GM21825 (cell line): ENCODE measurements around the gene PCK2.
"Not testable (repeated sequence)": the region's sequence is repeated elsewhere in the genome, so short reads cannot be mapped to it uniquely, and the experiment has no call there.

Source experiments
- ATAC-seq: cut with Tn5 transposase; IDR thresholded peaks from one replicate; pipeline ENCODE4 v1.9.1; 2021; ENCODE audit warnings: mild to moderate bottlenecking, moderate library complexity; ENCODE audit not compliant: unreplicated experiment

PCK2 gene

DNA sequence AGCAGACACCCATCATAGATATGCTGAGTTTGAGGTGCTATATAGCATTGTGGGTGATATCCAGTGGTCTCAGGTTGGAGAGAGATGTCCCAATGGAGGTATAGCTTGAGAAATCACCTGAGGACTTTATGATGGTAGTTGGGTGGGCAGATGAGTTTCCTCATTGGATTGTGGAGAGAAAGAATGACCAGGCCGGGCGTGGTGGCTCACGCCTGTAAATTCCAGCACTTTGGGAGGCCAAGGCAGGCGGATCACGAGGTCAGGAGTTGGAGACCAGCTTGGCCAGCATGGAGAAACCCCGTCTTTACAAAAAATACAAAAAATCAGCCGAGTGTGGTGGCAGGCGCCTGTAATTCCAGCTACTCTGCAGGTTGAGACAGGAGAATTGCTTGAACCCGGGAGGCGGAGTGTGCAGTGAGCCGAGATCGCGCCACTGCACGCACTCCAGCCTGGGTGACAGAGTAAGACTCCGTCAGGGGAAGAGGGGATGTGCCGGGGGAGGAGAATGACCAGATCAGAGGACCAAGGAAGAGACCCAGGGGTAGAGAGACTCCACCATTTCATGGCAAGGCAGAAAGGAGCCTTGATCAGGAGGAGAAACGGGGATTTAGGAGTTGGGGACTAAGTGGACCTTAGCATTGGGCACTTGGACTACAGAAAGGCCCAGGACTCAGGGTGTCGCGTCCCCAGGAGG is 757 bp upstream of the PCK2 start:
- ATAC-seq: no peak

DNA sequence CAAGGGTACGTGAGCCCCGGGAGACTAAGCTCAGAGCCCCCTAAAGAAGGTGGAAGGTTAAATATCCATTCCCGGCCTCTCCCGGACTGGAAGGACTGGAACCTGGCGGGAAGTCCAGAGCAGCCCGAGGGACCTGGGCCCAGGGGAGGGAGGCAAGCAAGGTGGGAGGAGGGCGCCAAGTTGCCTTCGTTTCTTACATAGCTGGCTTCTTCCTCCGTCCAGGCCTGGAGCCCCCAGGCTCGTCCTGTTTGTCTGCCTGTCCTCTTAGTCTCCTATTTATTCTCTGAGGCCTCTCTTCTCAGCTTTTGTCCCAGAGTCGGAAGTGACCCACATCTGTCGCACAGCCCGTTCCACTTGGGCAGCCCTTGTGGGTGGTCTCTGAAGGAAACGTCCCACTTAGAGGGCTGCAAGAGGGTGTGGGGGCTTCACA is 745 bp downstream of the PCK2 start:
- ATAC-seq: no peak

DNA sequence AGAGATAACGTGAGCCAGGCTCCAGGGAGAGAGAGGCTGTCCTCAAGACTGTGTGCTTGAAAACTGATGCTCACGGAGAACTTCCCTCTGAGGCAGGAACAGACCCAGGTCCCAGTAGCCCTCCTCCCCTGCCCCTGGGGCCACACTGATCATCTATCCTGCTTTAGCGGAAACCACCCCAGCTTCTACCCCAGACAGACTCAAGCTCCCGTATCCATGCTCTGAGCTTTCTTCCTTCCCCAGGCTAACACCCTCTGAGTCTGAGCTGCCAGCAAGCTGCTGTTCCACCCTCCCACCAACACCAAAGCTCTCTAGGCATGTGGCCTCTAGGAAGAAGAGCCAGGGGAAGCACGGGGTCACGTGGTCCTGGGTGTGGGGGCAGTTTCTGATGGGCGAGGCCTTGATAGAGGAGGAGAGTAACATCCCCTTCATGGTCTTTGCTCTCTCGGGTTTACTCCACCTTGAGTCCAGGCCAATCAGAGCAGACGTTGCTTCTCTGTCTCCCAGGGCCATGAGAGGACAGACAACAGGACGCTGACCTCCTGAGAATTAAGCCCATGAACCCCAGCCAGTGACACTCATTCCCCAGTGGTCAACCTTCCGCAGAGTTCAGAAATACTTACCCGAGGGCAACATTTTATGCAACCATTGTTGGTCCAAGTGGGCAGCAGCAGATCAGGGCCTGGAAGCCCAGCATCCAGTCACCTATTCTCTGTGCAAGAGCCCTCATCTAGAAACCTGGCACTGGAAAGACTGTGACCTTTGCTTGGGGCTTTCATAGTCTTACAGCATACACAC is 1.4 kb downstream of the PCK2 start:
- ATAC-seq: peak; percentile 71

DNA sequence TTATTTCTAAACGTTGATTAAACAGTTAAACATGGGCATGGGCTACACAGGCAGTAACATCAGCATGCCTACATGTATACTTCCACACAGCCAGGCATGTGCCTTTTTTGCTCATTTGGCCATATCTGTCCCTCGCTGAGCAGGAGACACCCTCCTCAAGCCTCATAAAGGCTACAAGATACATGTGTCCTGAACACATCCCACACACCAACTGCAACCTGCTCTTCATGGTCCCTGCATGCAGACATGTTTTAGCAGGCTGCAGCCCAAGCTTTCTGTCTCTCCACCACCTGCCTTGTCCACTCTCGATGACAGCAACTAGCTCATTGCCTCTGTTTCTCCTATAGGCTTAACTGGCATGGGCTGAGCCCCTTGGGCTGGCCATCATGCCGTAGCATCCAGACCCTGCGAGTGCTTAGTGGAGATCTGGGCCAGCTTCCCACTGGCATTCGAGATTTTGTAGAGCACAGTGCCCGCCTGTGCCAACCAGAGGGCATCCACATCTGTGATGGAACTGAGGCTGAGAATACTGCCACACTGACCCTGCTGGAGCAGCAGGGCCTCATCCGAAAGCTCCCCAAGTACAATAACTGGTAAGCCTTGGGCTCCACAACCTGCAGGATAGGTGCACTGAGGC is 2.6 kb downstream of the PCK2 start:
- ATAC-seq: no peak

DNA sequence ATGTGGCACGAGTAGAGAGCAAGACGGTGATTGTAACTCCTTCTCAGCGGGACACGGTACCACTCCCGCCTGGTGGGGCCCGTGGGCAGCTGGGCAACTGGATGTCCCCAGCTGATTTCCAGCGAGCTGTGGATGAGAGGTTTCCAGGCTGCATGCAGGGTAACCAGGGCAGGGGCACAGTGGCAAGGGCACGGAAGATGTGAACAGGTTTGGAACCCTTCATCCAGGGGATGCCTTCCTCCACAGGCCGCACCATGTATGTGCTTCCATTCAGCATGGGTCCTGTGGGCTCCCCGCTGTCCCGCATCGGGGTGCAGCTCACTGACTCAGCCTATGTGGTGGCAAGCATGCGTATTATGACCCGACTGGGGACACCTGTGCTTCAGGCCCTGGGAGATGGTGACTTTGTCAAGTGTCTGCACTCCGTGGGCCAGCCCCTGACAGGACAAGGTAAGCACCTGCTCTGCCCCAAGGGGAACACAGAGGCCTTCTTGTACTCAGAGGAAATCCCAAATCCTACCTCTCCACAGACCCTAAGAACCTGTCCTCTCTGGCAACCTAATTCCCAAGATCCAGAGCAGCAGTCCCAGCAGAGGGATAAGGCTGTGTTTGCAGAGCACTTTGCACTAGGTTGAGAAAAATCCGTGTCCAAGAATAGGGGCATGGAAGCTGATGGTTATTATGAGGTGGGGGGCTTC is 4.3 kb downstream of the PCK2 start:
- no peak for ATAC-seq

DNA sequence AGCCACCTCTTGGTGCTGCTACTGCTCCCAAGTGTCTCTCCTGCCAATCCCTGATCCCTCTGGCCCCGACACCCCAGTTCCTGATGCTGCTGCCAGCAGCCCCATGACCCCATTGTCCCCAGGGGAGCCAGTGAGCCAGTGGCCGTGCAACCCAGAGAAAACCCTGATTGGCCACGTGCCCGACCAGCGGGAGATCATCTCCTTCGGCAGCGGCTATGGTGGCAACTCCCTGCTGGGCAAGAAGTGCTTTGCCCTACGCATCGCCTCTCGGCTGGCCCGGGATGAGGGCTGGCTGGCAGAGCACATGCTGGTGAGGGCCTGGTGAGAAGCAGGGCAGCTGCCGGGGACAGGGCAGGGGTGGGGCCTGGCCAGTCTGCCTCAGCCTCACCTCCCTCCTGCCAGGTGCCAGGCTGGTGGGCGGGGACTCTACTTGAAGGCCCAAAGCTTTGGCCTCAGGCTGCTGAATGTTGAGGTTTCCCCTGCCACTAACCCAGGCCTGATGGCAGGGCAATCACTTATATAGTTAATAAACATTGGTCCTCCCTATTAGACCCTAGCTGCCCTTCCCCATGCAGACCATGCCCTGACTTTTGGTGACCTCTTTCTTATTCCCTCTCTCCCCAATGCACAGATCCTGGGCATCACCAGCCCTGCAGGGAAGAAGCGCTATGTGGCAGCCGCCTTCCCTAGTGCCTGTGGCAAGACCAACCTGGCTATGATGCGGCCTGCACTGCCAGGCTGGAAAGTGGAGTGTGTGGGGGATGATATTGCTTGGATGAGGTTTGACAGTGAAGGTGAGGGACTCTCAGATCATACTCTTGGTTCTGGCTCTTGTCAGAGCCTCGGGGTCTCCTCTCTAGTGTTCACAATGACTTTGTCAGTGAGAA is 5.1 kb downstream of the PCK2 start:
- ATAC-seq: no peak

DNA sequence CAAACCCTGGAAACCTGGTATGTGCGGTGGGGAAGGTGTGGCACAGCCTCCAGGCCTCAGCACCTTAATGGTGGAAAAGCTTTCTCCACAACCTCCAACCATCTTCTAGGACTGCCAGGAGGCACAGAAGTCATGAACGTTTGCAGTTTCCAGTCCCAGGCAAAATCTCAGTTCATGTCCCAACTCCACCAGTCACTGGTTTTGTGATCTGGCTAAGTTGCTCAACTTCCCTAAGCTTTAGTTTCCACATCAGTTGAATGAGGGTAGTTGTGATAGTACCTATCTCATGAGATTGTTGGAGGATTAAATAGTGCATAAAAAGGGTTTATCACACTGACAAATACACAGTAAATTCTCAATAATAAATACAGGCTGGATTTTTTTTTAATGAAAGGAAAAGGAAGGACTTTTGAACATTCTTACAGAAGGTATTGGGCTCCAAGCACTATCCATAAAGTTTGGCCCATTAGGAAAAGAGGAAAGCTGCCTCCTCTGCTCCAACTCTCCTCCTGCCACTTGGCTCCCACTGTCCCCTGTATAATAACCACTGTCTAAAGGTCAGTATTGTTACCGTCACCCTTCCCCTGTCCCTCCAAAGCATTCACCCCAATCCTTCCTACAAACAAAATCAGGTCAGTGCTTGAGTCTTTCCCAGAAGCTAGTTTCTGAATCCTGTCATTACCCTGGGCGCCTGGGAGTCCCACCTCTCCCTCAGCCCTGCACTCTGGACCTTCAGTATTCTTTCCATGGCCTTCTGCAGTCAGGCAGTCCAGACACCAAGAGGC is 6.3 kb downstream of the PCK2 start:
- ATAC-seq: no peak

DNA sequence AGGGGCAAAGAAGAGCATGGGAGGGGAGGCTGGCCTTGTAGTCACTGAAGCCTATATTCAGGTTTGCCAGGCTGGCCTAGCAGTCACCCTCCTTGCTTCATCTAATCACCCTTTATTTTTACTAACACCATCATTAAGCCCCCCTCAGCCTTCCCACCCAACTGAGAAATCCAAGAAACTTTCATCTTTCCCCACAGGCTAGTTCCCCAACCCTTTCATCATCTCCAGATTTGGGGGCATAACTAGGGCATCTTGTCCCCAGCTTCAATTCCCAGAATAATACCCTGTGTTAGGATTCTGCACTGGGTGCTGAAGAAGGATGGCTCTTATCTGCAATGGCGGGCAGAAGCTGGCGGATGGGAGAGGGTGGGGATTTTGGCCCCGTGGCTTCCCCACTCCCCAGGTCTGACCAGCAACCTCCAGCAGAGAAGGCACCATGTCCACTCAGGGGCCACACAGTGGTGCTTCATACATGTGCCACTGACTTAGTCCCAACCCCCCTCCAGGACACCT is 6.9 kb downstream of the PCK2 start:
- ATAC-seq: no peak

DNA sequence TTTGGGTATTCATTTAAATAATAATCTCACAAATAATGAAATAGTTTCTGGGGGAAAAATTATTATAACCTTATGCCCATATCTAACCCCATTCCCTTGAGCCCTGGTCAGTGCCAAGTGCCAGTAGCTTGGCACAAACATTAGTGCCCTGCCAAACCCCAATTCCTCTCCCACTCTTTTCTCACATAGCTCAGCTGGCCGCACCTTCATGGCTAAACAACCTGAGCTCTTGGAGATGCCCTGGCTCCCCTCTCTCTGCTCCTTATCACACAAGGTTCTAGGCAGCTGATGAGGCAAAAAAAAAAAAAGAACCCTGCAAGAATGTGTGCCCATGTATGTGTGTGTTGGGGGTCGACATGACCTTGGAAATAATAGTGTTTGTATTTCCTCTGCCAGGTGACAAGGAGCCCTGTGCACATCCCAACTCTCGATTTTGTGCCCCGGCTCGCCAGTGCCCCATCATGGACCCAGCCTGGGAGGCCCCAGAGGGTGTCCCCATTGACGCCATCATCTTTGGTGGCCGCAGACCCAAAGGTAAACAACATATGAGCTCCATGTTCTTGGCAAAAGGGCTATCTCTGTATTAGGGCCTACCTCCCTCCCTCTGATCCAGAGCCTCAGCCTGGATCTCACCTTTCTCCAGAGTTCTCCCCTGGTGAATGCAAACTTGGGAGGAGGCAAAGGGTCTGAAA is 8.4 kb downstream of the PCK2 start:
- no peak for ATAC-seq

DNA sequence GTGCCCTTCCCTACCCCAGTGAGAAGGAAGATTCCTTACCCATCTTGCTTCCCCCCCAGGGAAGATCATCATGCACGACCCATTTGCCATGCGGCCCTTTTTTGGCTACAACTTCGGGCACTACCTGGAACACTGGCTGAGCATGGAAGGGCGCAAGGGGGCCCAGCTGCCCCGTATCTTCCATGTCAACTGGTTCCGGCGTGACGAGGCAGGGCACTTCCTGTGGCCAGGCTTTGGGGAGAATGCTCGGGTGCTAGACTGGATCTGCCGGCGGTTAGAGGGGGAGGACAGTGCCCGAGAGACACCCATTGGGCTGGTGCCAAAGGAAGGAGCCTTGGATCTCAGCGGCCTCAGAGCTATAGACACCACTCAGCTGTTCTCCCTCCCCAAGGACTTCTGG is 9.3 kb downstream of the PCK2 start:
- no peak for ATAC-seq

DNA sequence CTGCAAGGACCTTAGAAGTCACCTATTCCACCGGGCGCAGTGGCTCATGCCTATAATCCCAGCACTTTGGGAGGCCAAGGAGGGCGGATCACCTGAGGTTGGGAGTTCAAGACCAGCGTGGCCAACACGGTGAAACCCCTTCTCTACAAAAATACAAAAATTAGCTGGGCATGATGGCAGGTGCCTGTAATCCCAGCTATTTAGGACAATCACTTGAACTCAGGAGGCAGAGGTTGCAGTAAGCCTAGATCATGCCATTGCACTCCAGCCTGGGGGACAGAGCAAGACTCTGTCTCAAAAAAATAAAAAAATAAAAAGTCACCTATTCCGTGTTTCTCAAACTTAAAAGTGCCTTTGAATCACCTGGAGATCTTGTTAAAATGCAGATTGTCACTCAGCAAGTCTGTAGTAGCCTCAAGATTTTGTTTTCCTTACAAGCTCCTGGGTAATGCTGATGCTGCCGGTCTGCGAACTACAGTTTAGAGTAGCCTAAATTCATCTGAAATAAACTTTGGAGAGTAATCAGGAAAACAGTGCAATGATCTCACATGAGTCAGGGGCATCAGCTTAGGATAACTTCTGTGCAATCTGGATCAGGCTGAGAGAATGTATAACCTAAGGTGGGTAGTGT is 11.6 kb downstream of the PCK2 start:
- ATAC-seq: not testable (repeated sequence)

DNA sequence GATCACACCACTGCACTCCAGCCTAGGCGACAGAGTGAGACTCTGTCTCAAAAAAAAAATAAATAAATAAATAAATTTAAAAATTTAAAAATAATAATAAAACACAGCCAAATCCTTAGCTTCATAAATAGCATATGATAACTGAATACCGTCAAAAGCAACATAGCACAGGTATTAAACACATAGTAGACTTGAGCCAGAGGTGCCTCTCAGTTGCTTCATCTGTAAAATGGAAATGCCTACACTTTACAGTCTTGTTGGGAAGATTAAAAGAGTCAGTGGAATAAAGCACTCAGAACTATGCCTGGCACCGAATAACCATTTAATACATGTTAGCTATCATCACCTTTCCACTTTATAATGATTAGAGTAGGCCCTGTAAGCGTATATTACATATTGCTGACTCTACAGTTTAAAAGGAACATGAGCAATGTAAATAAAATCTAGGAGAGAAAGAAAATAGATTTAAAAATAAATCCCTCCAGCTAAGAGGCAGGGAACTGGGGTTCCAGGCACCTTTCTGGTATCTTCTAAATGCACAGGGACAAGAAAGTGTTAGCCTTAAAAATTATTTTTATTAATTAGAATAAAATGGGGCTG is 12.7 kb downstream of the PCK2 start:
- ATAC-seq: no peak

DNA sequence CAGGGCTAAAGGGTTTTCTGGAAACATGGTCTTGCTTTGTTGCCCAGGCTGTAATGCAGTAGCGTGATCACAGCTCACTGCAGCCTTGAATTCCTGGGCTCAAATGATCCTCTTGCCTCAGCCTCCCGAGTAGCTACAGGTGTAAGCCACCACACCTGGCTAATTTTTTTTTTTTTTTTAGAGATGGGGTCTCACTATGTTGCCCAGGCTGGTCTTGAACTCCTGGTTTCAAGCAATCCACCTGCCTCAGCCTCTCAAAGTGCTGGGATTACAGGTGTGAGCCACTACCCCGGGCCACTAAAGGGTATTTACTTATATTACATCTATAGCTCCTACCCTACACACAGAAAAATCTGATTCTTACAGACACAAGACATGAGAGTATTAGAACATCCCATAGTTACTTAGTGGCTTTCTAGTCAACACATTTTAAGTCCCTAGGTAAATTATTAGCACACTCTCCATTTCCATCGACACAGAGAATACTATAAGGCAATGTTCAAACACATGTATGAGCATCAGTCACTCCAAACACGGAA is 14.3 kb downstream of the PCK2 start:
- ATAC-seq: peak; percentile 24

DNA sequence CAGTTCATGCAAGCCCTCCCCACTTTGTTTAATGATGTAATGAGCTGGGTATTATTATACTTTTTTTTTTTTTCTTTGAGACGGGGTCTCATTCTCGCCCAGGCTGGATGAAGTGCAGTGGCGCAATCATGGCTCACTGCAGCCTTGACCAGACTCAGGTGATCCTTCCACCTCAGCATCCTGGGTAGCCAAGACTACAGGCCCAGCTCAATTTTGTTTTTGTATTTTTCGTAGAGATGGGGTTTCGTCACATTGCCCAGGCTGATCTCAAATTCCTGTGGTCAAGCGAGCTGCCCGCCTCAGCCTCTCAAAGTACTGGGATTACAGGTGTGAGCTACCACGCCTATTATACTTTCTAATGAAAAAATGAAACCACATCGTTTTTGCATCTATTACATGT is 15.9 kb downstream of the PCK2 start:
- no peak for ATAC-seq

DNA sequence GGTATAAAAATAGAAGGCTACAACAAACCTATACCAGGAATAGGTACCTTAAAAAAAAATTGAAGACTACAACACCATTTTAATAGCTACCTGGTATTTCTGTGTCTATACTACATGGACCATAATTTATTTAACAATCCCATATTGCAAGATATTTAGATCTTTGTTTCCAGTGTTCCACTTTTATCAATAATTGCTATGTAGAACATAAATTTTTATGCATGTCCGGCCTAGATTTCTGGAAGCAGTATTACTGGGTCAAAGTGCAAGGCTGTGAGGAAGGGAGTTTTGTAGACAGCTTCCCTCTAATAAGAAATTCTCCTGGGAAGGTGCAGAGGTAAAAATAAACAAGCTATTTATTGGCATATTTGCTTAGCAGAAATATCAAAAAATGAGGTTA is 16.4 kb downstream of the PCK2 start:
- no peak for ATAC-seq

DNA sequence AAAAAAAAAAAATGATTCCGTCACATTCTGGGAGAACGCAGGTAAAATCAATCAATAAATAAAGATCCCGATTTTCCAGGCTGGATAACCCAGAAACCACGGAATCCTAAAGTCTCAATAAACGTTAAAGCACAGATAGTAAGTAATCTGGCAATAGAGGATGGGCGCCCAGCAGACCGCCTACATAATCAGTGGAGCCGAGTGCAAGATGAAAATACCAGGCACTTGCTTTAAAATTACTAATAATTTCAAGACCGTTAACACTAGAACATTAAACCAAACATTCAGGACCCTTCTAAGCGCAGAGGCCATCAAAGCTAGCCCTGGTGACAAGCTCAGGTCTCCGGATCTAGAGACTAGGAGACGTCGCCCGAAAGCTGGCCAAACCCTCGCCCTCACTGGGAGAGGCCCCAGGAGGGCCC is 19.3 kb downstream of the PCK2 start:
- ATAC-seq: no peak

DNA sequence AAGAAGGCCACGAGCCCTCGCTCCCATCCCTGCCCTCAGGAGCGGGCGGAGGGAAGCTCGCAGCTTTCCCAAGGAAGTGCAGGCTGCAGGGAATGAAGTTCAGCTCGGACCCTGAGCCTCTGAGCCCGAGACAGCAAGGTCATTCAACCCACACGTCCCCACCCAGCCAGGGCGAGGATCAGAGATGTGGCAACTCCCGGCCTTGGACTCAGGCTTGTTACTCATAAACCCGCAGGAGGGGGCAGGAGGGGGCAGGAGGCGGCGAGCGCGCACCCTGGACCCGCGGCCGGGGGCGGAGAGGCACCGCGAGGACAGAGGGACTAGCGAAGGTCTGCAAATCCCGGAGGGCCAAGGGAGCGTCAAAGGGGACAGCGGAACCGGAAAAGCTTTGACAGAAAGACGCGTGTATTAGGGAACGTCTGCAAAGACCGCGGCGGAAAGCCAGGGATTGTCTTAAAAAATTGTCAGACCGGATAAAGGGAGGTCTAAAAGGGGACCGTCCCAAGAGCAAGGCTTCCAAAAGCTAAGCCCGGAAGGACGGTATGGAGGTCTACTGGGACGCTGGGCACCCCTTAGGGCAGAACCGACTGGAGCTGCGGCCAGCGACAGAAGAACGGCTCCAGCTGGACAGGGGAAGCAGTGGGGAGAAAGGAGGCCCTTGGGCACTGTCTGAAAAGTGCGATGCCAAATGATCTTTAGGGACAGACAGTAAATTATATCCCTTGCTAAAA is 19.9 kb downstream of the PCK2 start:
- ATAC-seq: peak; percentile 36
